OCI-LY7 (cell line): Measurements from ENCODE around the gene FBLN2.

ENCODE experiments used
- EZH2phosphoT487 ChIP-seq: fragments of 200-600 bp; sonication (generic); IDR thresholded peaks from 2 replicates; pipeline ENCODE4 v1.6.1; 2018; ENCODE audit warnings: low read depth, borderline replicate concordance, mild to moderate bottlenecking, mixed run types, antibody characterized with exemption, low read length, moderate library complexity, mixed read lengths
- TF ChIP-seq, protein P1 (sequence below): fragments of 200-600 bp; sonication (generic); conservative IDR thresholded peaks from 2 replicates; pipeline ENCODE4 v1.5.1; 2014; ENCODE audit warnings: mild to moderate bottlenecking, antibody characterized with exemption, low read length, moderate library complexity, mixed read lengths

DNA sequence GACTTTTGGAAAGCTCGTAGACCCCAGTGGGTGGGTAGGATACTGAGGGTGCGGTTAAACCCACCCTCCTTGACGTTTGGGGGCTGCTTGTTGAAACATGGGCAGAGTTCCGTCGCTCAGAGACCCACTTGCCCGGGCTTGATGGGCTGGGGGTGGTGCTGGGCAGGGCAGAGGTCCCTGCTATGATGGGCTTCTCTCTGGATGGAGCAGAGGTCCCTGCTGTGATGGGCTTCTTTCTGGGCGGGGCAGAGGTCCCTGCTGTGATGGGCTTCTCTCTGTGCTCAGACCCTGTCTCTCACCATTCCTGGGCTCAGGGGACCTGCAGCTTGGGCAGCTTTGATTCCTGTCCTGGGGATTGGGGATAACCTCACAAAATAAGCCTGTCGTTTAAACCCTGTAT lies 45.2 kb downstream of the FBLN2 start:
- TF ChIP-seq, protein P1, sequence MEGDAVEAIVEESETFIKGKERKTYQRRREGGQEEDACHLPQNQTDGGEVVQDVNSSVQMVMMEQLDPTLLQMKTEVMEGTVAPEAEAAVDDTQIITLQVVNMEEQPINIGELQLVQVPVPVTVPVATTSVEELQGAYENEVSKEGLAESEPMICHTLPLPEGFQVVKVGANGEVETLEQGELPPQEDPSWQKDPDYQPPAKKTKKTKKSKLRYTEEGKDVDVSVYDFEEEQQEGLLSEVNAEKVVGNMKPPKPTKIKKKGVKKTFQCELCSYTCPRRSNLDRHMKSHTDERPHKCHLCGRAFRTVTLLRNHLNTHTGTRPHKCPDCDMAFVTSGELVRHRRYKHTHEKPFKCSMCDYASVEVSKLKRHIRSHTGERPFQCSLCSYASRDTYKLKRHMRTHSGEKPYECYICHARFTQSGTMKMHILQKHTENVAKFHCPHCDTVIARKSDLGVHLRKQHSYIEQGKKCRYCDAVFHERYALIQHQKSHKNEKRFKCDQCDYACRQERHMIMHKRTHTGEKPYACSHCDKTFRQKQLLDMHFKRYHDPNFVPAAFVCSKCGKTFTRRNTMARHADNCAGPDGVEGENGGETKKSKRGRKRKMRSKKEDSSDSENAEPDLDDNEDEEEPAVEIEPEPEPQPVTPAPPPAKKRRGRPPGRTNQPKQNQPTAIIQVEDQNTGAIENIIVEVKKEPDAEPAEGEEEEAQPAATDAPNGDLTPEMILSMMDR, result no peak
- no peak for TF ChIP-seq EZH2phosphoT487
